Transverse colon (tissue), 4 donors: ENCODE results near the gene ABCC10.

Experiments
- POLR2A ChIP-seq: fragments of 450-650 bp; IDR thresholded peaks from one replicate; pipeline ENCODE4 v1.6.1; 2016; ENCODE audit warnings: antibody characterized with exemption, mild to moderate bottlenecking, moderate library complexity
- POLR2AphosphoS5 ChIP-seq, 3 donors: sonication (generic); formaldehyde crosslinking; IDR thresholded peaks; one replicate each; pipeline ENCODE4 v1.6.1; 2016; ENCODE audit warnings: antibody characterized with exemption in 3 of 3
- TF ChIP-seq, protein P1 (sequence below), 5 experiments: fragments of 200-600 bp in 3 of 5; fragments of 450-650 bp in 2 of 5; sonication (generic) in 3 of 5; IDR thresholded peaks; 1 replicate in 2 of 5; 2 replicates in 3 of 5; pipeline ENCODE4 v1.5.1; 2016 to 2017; ENCODE audit warnings: antibody characterized with exemption in 5 of 5, inconsistent platforms in 3 of 5, mild to moderate bottlenecking in 2 of 5, moderate library complexity in 1 of 5

- TF ChIP-seq, protein P1, sequence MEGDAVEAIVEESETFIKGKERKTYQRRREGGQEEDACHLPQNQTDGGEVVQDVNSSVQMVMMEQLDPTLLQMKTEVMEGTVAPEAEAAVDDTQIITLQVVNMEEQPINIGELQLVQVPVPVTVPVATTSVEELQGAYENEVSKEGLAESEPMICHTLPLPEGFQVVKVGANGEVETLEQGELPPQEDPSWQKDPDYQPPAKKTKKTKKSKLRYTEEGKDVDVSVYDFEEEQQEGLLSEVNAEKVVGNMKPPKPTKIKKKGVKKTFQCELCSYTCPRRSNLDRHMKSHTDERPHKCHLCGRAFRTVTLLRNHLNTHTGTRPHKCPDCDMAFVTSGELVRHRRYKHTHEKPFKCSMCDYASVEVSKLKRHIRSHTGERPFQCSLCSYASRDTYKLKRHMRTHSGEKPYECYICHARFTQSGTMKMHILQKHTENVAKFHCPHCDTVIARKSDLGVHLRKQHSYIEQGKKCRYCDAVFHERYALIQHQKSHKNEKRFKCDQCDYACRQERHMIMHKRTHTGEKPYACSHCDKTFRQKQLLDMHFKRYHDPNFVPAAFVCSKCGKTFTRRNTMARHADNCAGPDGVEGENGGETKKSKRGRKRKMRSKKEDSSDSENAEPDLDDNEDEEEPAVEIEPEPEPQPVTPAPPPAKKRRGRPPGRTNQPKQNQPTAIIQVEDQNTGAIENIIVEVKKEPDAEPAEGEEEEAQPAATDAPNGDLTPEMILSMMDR (IDR thresholded peaks at IDR 0.05), result no peak
- TF ChIP-seq POLR2AphosphoS5 (IDR thresholded peaks at IDR 0.05) (no peak), POLR2A (no peak)
These were observed 14.3 kb upstream of the ABCC10 start for GRCh38 chr6:43413002-43413401.
